Islet precursor cell (in vitro differentiated cells): ENCODE results near the gene MRPL18.

Experiments used
- DNase-seq: peaks from one replicate; pipeline ENCODE4 v3.0.0-alpha.2; 2018

MRPL18 gene

GRCh38 chr6:159844737-159845645 is 54.7 kb downstream of the MRPL18 start:
- no peak for DNase-seq
